ENCODE measurements around the gene IGFN1.

DNA sequence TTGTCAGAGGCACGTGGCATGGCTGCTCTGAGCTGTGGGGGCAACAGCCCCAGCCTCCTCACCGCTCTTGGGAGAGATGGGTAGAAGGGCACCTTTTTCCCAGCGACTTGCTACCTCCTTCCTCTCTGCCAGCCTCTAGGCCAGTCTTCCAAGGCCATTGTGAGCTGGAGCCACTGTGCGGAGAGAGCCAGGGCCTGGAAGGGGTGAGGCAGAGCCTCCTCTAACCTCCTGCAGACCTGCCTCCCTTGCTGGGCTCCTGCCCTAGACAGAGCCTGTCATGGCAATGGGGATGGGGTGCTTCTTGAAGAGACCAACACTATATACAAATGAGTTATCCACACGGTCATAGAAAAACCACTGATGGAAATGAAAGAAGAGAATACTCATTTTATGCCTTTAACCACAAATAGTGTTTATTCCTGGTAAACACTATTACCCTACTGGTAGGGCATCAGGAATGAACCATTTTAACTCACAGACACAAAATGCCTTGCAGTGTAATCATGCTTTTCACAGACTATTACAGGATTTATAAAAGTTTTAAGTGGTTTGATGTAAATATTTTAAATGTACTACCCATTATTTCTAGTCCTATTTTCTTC, 5.0 kb upstream of the IGFN1 start:
- TF ChIP-seq NFIC (IDR thresholded peaks at IDR 0.05; ENCODE audit: low read depth, low read length), result no peak
- no peak for TF ChIP-seq RAD21 (IDR thresholded peaks at IDR 0.05; ENCODE audit: insufficient read depth, low read depth, low read length)
- no peak for TF ChIP-seq BCL3 (IDR thresholded peaks at IDR 0.05; ENCODE audit: borderline replicate concordance, insufficient read depth, low read depth, low read length, poor library complexity, severe bottlenecking)
- TF ChIP-seq IKZF2 (IDR thresholded peaks at IDR 0.05), result no peak
- TF ChIP-seq CTCF (IDR thresholded peaks at IDR 0.05 in 2 of 3, conservative IDR thresholded peaks at IDR 0.05 in 1 of 3; ENCODE audit: control insufficient read depth in 2 of 3, extremely low read depth in 1 of 3, insufficient read depth in 1 of 3, low read depth in 3 of 3, low read length in 3 of 3), result no peak
- no peak for TF ChIP-seq TBL1XR1 (IDR thresholded peaks at IDR 0.05; ENCODE audit: low read depth, low read length)
- no peak for TF ChIP-seq POLR2A (IDR thresholded peaks at IDR 0.05; ENCODE audit: low read depth, low read length)
- no peak for TF ChIP-seq SPI1 (IDR thresholded peaks at IDR 0.05; ENCODE audit: borderline replicate concordance, insufficient read depth, low read depth, low read length)
- TF ChIP-seq TCF12 (IDR thresholded peaks at IDR 0.05; ENCODE audit: low read depth, low read length), result no peak
- no peak for TF ChIP-seq MEF2A (IDR thresholded peaks at IDR 0.05; ENCODE audit: insufficient read depth, low read depth, low read length)
- no peak for TF ChIP-seq TCF7 (IDR thresholded peaks at IDR 0.05; ENCODE audit: borderline replicate concordance)
- TF ChIP-seq, protein P1, sequence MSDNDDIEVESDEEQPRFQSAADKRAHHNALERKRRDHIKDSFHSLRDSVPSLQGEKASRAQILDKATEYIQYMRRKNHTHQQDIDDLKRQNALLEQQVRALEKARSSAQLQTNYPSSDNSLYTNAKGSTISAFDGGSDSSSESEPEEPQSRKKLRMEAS (IDR thresholded peaks at IDR 0.05; ENCODE audit: low read depth, low read length), result no peak

Data from GM12878 (cell line).